ENCODE measurements around the gene COL23A1. TPM values are rescaled to one million over a fixed set of nuclear protein-coding genes. Genes with fewer than 3 reads are reported as not detected.
A peak's percentile ranks its signal among the peaks of the same experiment; 100 is the strongest.

COL23A1 gene
- total and polyA plus RNA-seq, 2 of the 13 experiments (the other 11 are each of a cell fraction or from before 2014, with no cell fraction given): not detected

- TF ChIP-seq TERF1 (CRISPR knock-in tag; IDR thresholded peaks at IDR 0.05): no peak
- peak; percentile 71 for TF ChIP-seq ZNF709 (CRISPR knock-in tag; IDR thresholded peaks at IDR 0.05)
- no peak for TF ChIP-seq USF2 (IDR thresholded peaks at IDR 0.05; ENCODE audit: low read depth, low read length)
- no peak for TF ChIP-seq USF2 (CRISPR knock-in tag; IDR thresholded peaks at IDR 0.05; ENCODE audit: borderline replicate concordance)
- TF ChIP-seq PHB2 (IDR thresholded peaks at IDR 0.05; ENCODE audit: partially characterized antibody): no peak
- TF ChIP-seq CTCF (CRISPR knock-in tag; IDR thresholded peaks at IDR 0.05): peak; percentile 19; the same call in 1 of the 2 replicates
- no peak; the same call in 1 of the 2 replicates for TF ChIP-seq STAG1 (CRISPR knock-in tag; IDR thresholded peaks at IDR 0.05)
- TF ChIP-seq ZNF552 (CRISPR knock-in tag; IDR thresholded peaks at IDR 0.05; ENCODE audit: borderline replicate concordance): 0 out of 2 replicates have a peak, but pooled peaks have one; percentile 20
- TF ChIP-seq ETV5 (CRISPR knock-in tag; IDR thresholded peaks at IDR 0.05; ENCODE audit: borderline replicate concordance): peak; percentile 29; the same call in 1 of the 2 replicates
- no peak for TF ChIP-seq RBAK (CRISPR knock-in tag; IDR thresholded peaks at IDR 0.05)
- peak; percentile 94 for TF ChIP-seq NR0B2 (CRISPR knock-in tag; IDR thresholded peaks at IDR 0.05)
- peak; percentile 96 for TF ChIP-seq SP4 (CRISPR knock-in tag; IDR thresholded peaks at IDR 0.05)
- no peak for TF ChIP-seq ATRX (CRISPR knock-in tag; IDR thresholded peaks at IDR 0.05; ENCODE audit: borderline replicate concordance)
- 0 out of 2 replicates have a peak, but pooled peaks have one; percentile 10 for TF ChIP-seq ONECUT2 (CRISPR knock-in tag; IDR thresholded peaks at IDR 0.05)
- peak; percentile 93 for TF ChIP-seq ZNF619 (CRISPR knock-in tag; IDR thresholded peaks at IDR 0.05)
- TF ChIP-seq HDAC6 (IDR thresholded peaks at IDR 0.05; ENCODE audit: low read depth, low read length): no peak
- TF ChIP-seq MXD3 (CRISPR knock-in tag; IDR thresholded peaks at IDR 0.05): peak; percentile 95
- TF ChIP-seq ZNF280D (CRISPR knock-in tag; IDR thresholded peaks at IDR 0.05): no peak; the same call in 1 of the 2 replicates
- no peak for TF ChIP-seq ZNF484 (CRISPR knock-in tag; IDR thresholded peaks at IDR 0.05; ENCODE audit: borderline replicate concordance, low read depth)
These were observed 385.8 kb downstream of the COL23A1 start, which contains the start of gene HNRNPAB (continued) for GRCh38 chr5:178204182-178204934.
